H1 (cell line): ENCODE data around the gene CFAP54. TPM values are rescaled to one million over a fixed set of nuclear protein-coding genes. Genes with fewer than 3 reads are reported as not detected.

Experiments used
- CTCF ChIA-PET: fragments of 300-600 bp; sonication (Branson Sonifier 250); formaldehyde crosslinking; loops from one replicate; lab custom pipeline; 2021; ENCODE audit not compliant: partially characterized antibody; lab: Charles Lee
- POLR2A ChIA-PET: fragments of 300-600 bp; sonication (Branson Sonifier 250); formaldehyde crosslinking; loops from one replicate; lab custom pipeline; 2021; ENCODE audit warnings: inconsistent platforms; ENCODE audit not compliant: partially characterized antibody; lab: Charles Lee
- DNase-seq, 2 experiments: peaks; one replicate each; pipeline versions ENCODE4 v3.0.0 to v3.0.0-alpha.2; 2010 to 2022; ENCODE audit warnings: low spot score in 2 of 2, low read depth in 1 of 2, mixed read lengths in 1 of 2
- FAIRE-seq: peaks from 2 replicates; lab custom pipeline; 2011; peaks lifted over from hg19 to GRCh38; lab: Jason Lieb, UNC
- H2AFZ ChIP-seq: 2 replicates; pipeline ENCODE4 v1.8.1; 2012; ENCODE audit warnings: low read length, inconsistent platforms
- H2AK5ac ChIP-seq: 2 replicates; pipeline ENCODE4 v1.6.1; 2013; ENCODE audit warnings: low read depth, low read length
- H2BK120ac ChIP-seq: replicated peaks from 2 replicates; pipeline ENCODE3; 2013; ENCODE audit warnings: low read depth, low read length, inconsistent platforms
- H2BK12ac ChIP-seq: 2 replicates; pipeline ENCODE4 v1.6.1; 2013; ENCODE audit warnings: low read depth, low read length
- H2BK15ac ChIP-seq: 2 replicates; pipeline ENCODE4 v1.6.1; 2013; ENCODE audit warnings: low read length
- H2BK20ac ChIP-seq: 2 replicates; pipeline ENCODE4 v1.6.1; 2013; ENCODE audit warnings: low read length
- H2BK5ac ChIP-seq: 2 replicates; pipeline ENCODE4 v1.6.1; 2013; ENCODE audit warnings: low read depth, low read length
- H3K14ac ChIP-seq: 2 replicates; pipeline ENCODE4 v1.6.1; 2013; ENCODE audit warnings: inconsistent platforms; ENCODE audit not compliant: insufficient read length
- H3K18ac ChIP-seq: 2 replicates; pipeline ENCODE4 v1.6.1; 2013; ENCODE audit warnings: low read length; ENCODE audit errors: extremely low read depth
- H3K23ac ChIP-seq: 2 replicates; pipeline ENCODE4 v1.6.1; 2013; ENCODE audit warnings: inconsistent platforms; ENCODE audit not compliant: insufficient read length
- H3K23me2 ChIP-seq: 2 replicates; pipeline ENCODE4 v1.6.1; 2013; ENCODE audit warnings: low read depth, low read length
- H3K27ac ChIP-seq: 2 replicates; pipeline ENCODE4 v1.6.1; 2011; ENCODE audit warnings: low read depth, low read length, inconsistent platforms
- H3K27me3 ChIP-seq, 4 experiments: replicated peaks in 1 of 4; 1 replicate in 1 of 4; 2 replicates in 3 of 4; pipeline versions ENCODE4 v1.6.1 to v1.8.1; 2011 to 2013; ENCODE audit warnings: low read length in 3 of 4, mild to moderate bottlenecking in 3 of 4, inconsistent platforms in 2 of 4, mixed read lengths in 2 of 4, moderate library complexity in 1 of 4; ENCODE audit not compliant: control insufficient read depth in 3 of 4, insufficient read depth in 3 of 4; ENCODE audit errors: extremely low read depth in 1 of 4
- H3K36me3 ChIP-seq, 4 experiments: 2 replicates each; pipeline versions ENCODE4 v1.6.1 to v1.8.1; 2011 to 2013; ENCODE audit warnings: mild to moderate bottlenecking in 4 of 4, low read length in 3 of 4, moderate library complexity in 2 of 4, control low read depth in 1 of 4, inconsistent platforms in 1 of 4; ENCODE audit not compliant: insufficient read depth in 4 of 4, control insufficient read depth in 2 of 4
- H3K4ac ChIP-seq: replicated peaks from 2 replicates; pipeline ENCODE3; 2013; ENCODE audit warnings: low read length, low read depth, mixed read lengths, inconsistent platforms; ENCODE audit not compliant: insufficient read length
- H3K4me1 ChIP-seq, 4 experiments: replicated peaks in 1 of 4; 1 replicate in 1 of 4; 2 replicates in 3 of 4; pipeline versions ENCODE4 v1.6.1 to v1.8.1; 2011 to 2013; ENCODE audit warnings: low read length in 3 of 4, inconsistent platforms in 2 of 4, mixed read lengths in 1 of 4; ENCODE audit not compliant: insufficient read depth in 4 of 4, control insufficient read depth in 3 of 4
- H3K4me2 ChIP-seq, 2 experiments: 2 replicates each; pipeline versions ENCODE4 v1.6.1 to v1.8.1; 2011 to 2013; ENCODE audit warnings: low read depth in 2 of 2, low read length in 2 of 2, control low read depth in 1 of 2, inconsistent platforms in 1 of 2, mild to moderate bottlenecking in 1 of 2; ENCODE audit not compliant: insufficient read depth in 1 of 2
- H3K4me3 ChIP-seq, 4 experiments: fragments of 200-600, 300-600 bp in 1 of 4; sonication (generic), shearing (Covaris generic), sonication (Bioruptor Twin) in 1 of 4; 2 replicates each; pipeline versions ENCODE4 v1.5.1 to v1.8.1; 2011 to 2016; ENCODE audit warnings: low read length in 4 of 4, low read depth in 3 of 4, control low read depth in 2 of 4, inconsistent platforms in 2 of 4, mild to moderate bottlenecking in 2 of 4, mixed read lengths in 1 of 4, moderate library complexity in 1 of 4; ENCODE audit not compliant: insufficient read depth in 2 of 4; ENCODE audit errors: extremely low read depth in 1 of 4
- H3K56ac ChIP-seq: replicated peaks from 2 replicates; pipeline ENCODE3; 2013; ENCODE audit warnings: low read depth, mild to moderate bottlenecking, mixed read lengths, low read length, inconsistent platforms; ENCODE audit not compliant: insufficient read length
- H3K79me1 ChIP-seq: 2 replicates; pipeline ENCODE4 v1.6.1; 2013; ENCODE audit warnings: low read depth, low read length, control low read depth
- H3K79me2 ChIP-seq, 2 experiments: 2 replicates each; pipeline versions ENCODE4 v1.6.1 to v1.8.1; 2012 to 2013; ENCODE audit warnings: low read length in 2 of 2, mild to moderate bottlenecking in 2 of 2, inconsistent platforms in 1 of 2; ENCODE audit not compliant: insufficient read depth in 2 of 2, control insufficient read depth in 1 of 2
- H3K9ac ChIP-seq, 4 experiments: replicated peaks in 1 of 4; 1 replicate in 1 of 4; 2 replicates in 3 of 4; pipeline versions ENCODE4 v1.6.1 to v1.8.1; 2011 to 2013; ENCODE audit warnings: low read depth in 3 of 4, low read length in 3 of 4, control low read depth in 2 of 4, mild to moderate bottlenecking in 2 of 4, moderate library complexity in 2 of 4, inconsistent platforms in 1 of 4; ENCODE audit errors: extremely low read depth in 1 of 4
- H3K9me3 ChIP-seq, 2 experiments: 2 replicates each; pipeline versions ENCODE4 v1.6.1 to v1.8.1; 2012 to 2013; ENCODE audit warnings: mild to moderate bottlenecking in 2 of 2, moderate library complexity in 2 of 2, control low read depth in 1 of 2, inconsistent platforms in 1 of 2, low read depth in 1 of 2, low read length in 1 of 2, mixed read lengths in 1 of 2; ENCODE audit not compliant: insufficient read depth in 2 of 2
- H4K20me1 ChIP-seq, 2 experiments: replicated peaks in 1 of 2; 2 replicates each; pipeline versions ENCODE3 to v1.8.1; 2011 to 2013; ENCODE audit warnings: inconsistent platforms in 2 of 2, low read length in 2 of 2, mild to moderate bottlenecking in 1 of 2; ENCODE audit not compliant: insufficient read depth in 2 of 2, control insufficient read depth in 1 of 2
- H4K5ac ChIP-seq: 2 replicates; pipeline ENCODE4 v1.6.1; 2013; ENCODE audit warnings: low read length, low read depth, mixed read lengths, inconsistent platforms; ENCODE audit not compliant: insufficient read length
- H4K8ac ChIP-seq: 2 replicates; pipeline ENCODE4 v1.8.0; 2013; ENCODE audit warnings: mild to moderate bottlenecking, moderate library complexity, low read length, inconsistent platforms; ENCODE audit not compliant: insufficient read depth; ENCODE audit errors: extremely low read depth
- H4K91ac ChIP-seq: replicated peaks from 2 replicates; pipeline ENCODE3; 2013; ENCODE audit warnings: low read length, mixed read lengths, inconsistent platforms; ENCODE audit not compliant: insufficient read length
- CHD1 ChIP-seq: IDR thresholded peaks from 2 replicates; pipeline ENCODE4 v1.6.1; 2012; ENCODE audit warnings: low read depth, low read length, improper control_type of control experiment
- EZH2 ChIP-seq: fragments of 200-600 bp; sonication (generic); IDR thresholded peaks from 2 replicates; pipeline ENCODE4 v1.7.1; 2012; ENCODE audit warnings: low read depth, mild to moderate bottlenecking, moderate library complexity, low read length, inconsistent platforms; ENCODE audit not compliant: severe bottlenecking
- GTF2F1 ChIP-seq: IDR thresholded peaks from 2 replicates; pipeline ENCODE4 v1.6.1; 2012; ENCODE audit warnings: low read depth, low read length, improper control_type of control experiment, borderline replicate concordance
- POU5F1 ChIP-seq: IDR thresholded peaks from 2 replicates; pipeline ENCODE4 v1.6.1; 2011; ENCODE audit warnings: low read depth, mild to moderate bottlenecking, low read length, moderate library complexity
- SIN3A ChIP-seq, 2 experiments: IDR thresholded peaks in 1 of 2; conservative IDR thresholded peaks in 1 of 2; 2 replicates each; pipeline ENCODE4 v1.6.1; 2011 to 2012; ENCODE audit warnings: low read length in 2 of 2, improper control_type of control experiment in 1 of 2, low read depth in 1 of 2, mild to moderate bottlenecking in 1 of 2
- SP1 ChIP-seq: IDR thresholded peaks from 2 replicates; pipeline ENCODE4 v1.6.1; 2011; ENCODE audit warnings: low read depth, low read length
- TEAD4 ChIP-seq: IDR thresholded peaks from 2 replicates; pipeline ENCODE4 v1.6.1; 2012; ENCODE audit warnings: low read depth, low read length, inconsistent platforms, mixed read lengths
- YY1 ChIP-seq: IDR thresholded peaks from 2 replicates; pipeline ENCODE4 v1.6.1; 2011; ENCODE audit warnings: low read depth, mild to moderate bottlenecking, low read length
- WGBS, 2 experiments: shearing (Covaris generic) in 1 of 2; methylation state at CpG; one replicate each; pipeline versions ENCODE4 v1.1.6 to v1.1.7; 2013 to 2015; ENCODE audit warnings: low lambda C conversion rate in 2 of 2, mixed read lengths in 2 of 2, inconsistent platforms in 1 of 2, low coverage in 1 of 2, missing lambda C conversion rate in 1 of 2; ENCODE audit not compliant: insufficient replicate concordance in 2 of 2, insufficient coverage in 1 of 2, insufficient read length in 1 of 2; ENCODE audit errors: extremely low coverage in 1 of 2, missing lambda C conversion rate in 1 of 2; 5-methylcytosine and 5-hydroxymethylcytosine counted together
- polyA plus RNA-seq, 7 experiments: library from polyadenylated mRNA; depleted of rRNA in 3 of 7; stranded (reverse) in 5 of 7; unstranded in 2 of 7; fragments of >200 nt in 5 of 7; fragments of 200-250 nt in 2 of 7; gene quantifications; 1 replicate in 5 of 7; 2 replicates in 1 of 7; 4 replicates in 1 of 7; pipeline versions ENCODE4 v1.2.1 to v1.2.3, GENCODE V29; 2011 to 2013; ENCODE audit warnings: missing spikeins in 2 of 7, mixed read lengths in 2 of 7
- total RNA-seq: library from RNA; stranded (reverse); fragmentation: NEBNext Ultra II Directional; extraction: Animal tissue kit (Norgen Biotek cat#: 25700); gene quantifications from 2 replicates; pipeline ENCODE4 v1.2.1, GENCODE V29; 2021
- TF ChIP-seq, protein P1 (sequence below): IDR thresholded peaks from 2 replicates; pipeline ENCODE4 v1.6.1; 2012; ENCODE audit warnings: inconsistent platforms
- TF ChIP-seq, protein P2 (sequence below): IDR thresholded peaks from 2 replicates; pipeline ENCODE4 v1.6.1; 2011; ENCODE audit warnings: low read depth, mild to moderate bottlenecking, low read length; ENCODE audit not compliant: insufficient read depth
- TF ChIP-seq, protein P3 (sequence below), 3 experiments: IDR thresholded peaks; 1 replicate in 2 of 3; 2 replicates in 1 of 3; pipeline versions ENCODE4 v1.5.1 to v1.6.1; 2011; ENCODE audit warnings: low read length in 3 of 3, mild to moderate bottlenecking in 3 of 3, inconsistent platforms in 2 of 3, low read depth in 1 of 3, moderate library complexity in 1 of 3; ENCODE audit not compliant: insufficient read depth in 1 of 3; ENCODE audit errors: control extremely low read depth in 1 of 3

Gene CFAP54
- total and polyA plus RNA-seq, 2 of the 8 experiments (the other 6 are each of a cell fraction or from before 2014, with no cell fraction given) = 0.17 to 0.33 TPM

DNA sequence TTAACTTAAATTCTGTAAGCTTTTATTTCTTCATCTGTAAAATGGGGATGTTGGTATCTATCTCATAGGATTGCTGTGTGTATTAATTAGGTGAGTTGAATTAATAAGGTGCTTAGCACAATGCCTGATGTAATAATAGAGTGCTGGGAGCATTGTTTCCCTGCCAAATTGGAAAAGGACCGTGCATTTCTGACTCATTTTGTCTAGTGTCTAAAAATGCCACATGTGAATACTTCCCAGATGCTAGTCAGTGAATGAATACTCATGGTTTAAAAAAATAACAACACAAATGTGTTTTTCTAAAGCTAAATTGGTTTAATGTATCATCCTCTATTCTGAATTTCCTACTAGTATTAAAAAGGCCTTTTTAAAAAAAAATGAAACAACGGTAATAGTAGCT lies 372.3 kb downstream of the CFAP54 start:
- 98% methylated on average over 2 of the region's 2 CpGs; no CpG with 5 or more reads in 1 of the 2 experiments for WGBS, 2 experiments
- H4K20me1 ChIP-seq = no peaks in the 10 kb centered on the region
- H3K4me2 ChIP-seq = no peak overlapping the region
- TF ChIP-seq POU5F1 (no peak), YY1 (no peak), GTF2F1 (no peak), TEAD4 (no peak), SIN3A (conservative IDR thresholded peaks at IDR 0.05 in 1 of 2, IDR thresholded peaks at IDR 0.05 in 1 of 2; ENCODE audit: low read depth in 1 of 2, low read length in 2 of 2) (no peak), CHD1 (no peak), SP1 (no peak), EZH2 (no peak)
- TF ChIP-seq, protein P1, sequence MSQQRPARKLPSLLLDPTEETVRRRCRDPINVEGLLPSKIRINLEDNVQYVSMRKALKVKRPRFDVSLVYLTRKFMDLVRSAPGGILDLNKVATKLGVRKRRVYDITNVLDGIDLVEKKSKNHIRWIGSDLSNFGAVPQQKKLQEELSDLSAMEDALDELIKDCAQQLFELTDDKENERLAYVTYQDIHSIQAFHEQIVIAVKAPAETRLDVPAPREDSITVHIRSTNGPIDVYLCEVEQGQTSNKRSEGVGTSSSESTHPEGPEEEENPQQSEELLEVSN = no peak
- TF ChIP-seq, protein P2, sequence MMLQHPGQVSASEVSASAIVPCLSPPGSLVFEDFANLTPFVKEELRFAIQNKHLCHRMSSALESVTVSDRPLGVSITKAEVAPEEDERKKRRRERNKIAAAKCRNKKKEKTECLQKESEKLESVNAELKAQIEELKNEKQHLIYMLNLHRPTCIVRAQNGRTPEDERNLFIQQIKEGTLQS = no peak
- TF ChIP-seq, protein P3, sequence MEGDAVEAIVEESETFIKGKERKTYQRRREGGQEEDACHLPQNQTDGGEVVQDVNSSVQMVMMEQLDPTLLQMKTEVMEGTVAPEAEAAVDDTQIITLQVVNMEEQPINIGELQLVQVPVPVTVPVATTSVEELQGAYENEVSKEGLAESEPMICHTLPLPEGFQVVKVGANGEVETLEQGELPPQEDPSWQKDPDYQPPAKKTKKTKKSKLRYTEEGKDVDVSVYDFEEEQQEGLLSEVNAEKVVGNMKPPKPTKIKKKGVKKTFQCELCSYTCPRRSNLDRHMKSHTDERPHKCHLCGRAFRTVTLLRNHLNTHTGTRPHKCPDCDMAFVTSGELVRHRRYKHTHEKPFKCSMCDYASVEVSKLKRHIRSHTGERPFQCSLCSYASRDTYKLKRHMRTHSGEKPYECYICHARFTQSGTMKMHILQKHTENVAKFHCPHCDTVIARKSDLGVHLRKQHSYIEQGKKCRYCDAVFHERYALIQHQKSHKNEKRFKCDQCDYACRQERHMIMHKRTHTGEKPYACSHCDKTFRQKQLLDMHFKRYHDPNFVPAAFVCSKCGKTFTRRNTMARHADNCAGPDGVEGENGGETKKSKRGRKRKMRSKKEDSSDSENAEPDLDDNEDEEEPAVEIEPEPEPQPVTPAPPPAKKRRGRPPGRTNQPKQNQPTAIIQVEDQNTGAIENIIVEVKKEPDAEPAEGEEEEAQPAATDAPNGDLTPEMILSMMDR (IDR thresholded peaks at IDR 0.05; ENCODE audit: control extremely low read depth in 1 of 3, insufficient read depth in 1 of 3, low read depth in 1 of 3, low read length in 3 of 3) = no peak

More for the DNA sequence above, 372.3 kb downstream of the CFAP54 start:
- Histone ChIP-seq H3K14ac (no peak overlapping the region), H3K9ac (no peak overlapping the region), H2BK5ac (no peak overlapping the region), H2AFZ (no peak overlapping the region), H4K5ac (no peak overlapping the region), H3K27ac (no peak overlapping the region), H3K4me1 (peaks cover 0 to 6% (median 0%) of the 10 kb centered on the region in 4 experiments; a peak in 2 of 7 replicates), H3K27me3 (no peaks in the 10 kb centered on the region), H3K79me2 (no peaks in the 10 kb centered on the region), H3K23me2 (no peaks in the 10 kb centered on the region), H3K36me3 (no peaks in the 10 kb centered on the region), H3K79me1 (no peaks in the 10 kb centered on the region), H3K56ac (no peak overlapping the region), H4K8ac (no peak overlapping the region), H2BK20ac (no peak overlapping the region), H4K91ac (no peak overlapping the region), H3K23ac (no peak overlapping the region), H3K18ac (no peak overlapping the region), H2BK15ac (no peak overlapping the region), H2AK5ac (no peak overlapping the region), H3K9me3 (no peaks in the 10 kb centered on the region; a peak in 1 of 4 replicates), H2BK120ac (no peak overlapping the region), H3K4me3 (no peak overlapping the region), H2BK12ac (no peak overlapping the region), H3K4ac (no peak overlapping the region)
- POLR2A ChIA-PET = no interaction called here
- DNase-seq (no peak), FAIRE-seq (no peak)
- CTCF ChIA-PET = no interaction called here
